Thyroid gland (tissue), 4 donors: ENCODE data around the gene ATP10B.

ENCODE experiments used
- POLR2A ChIP-seq, 2 donors: fragments of 450-650 bp; IDR thresholded peaks; one replicate each; pipeline ENCODE4 v1.6.1; 2017; ENCODE audit warnings: antibody characterized with exemption in 2 of 2, mild to moderate bottlenecking in 2 of 2, moderate library complexity in 1 of 2
- TF ChIP-seq, protein P1 (sequence below), 6 experiments: fragments of 200-600 bp in 3 of 6; fragments of 450-650 bp in 3 of 6; sonication (generic) in 3 of 6; IDR thresholded peaks; one replicate each; pipeline ENCODE4 v1.5.1; 2016 to 2019; ENCODE audit warnings: antibody characterized with exemption in 6 of 6, mild to moderate bottlenecking in 2 of 6, inconsistent platforms in 1 of 6, moderate library complexity in 1 of 6

- TF ChIP-seq, protein P1, sequence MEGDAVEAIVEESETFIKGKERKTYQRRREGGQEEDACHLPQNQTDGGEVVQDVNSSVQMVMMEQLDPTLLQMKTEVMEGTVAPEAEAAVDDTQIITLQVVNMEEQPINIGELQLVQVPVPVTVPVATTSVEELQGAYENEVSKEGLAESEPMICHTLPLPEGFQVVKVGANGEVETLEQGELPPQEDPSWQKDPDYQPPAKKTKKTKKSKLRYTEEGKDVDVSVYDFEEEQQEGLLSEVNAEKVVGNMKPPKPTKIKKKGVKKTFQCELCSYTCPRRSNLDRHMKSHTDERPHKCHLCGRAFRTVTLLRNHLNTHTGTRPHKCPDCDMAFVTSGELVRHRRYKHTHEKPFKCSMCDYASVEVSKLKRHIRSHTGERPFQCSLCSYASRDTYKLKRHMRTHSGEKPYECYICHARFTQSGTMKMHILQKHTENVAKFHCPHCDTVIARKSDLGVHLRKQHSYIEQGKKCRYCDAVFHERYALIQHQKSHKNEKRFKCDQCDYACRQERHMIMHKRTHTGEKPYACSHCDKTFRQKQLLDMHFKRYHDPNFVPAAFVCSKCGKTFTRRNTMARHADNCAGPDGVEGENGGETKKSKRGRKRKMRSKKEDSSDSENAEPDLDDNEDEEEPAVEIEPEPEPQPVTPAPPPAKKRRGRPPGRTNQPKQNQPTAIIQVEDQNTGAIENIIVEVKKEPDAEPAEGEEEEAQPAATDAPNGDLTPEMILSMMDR (IDR thresholded peaks at IDR 0.05), result no peak
- no peak for TF ChIP-seq POLR2A (IDR thresholded peaks at IDR 0.05)
Observed at GRCh38 chr5:160774666-160775315, 77.2 kb downstream of the ATP10B start.
